ENCODE data around the gene SIRT3.

DNA sequence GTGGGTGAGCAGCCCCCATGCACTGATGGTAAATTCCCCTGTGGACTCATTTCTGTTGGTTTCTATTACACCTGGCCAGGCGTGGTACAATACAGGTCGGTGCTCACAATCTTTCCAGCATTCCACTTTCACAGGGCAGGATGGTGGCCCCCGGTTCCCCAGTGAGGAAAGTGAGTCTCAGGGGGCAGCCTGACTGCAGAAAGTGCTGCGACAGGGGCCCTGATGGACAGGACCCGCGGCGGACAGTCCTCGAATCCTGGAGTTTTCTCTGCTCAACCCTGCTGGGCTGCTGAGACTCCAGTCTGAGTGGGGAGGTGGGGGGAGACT is 49.7 kb upstream of the SIRT3 start:
- TF ChIP-seq, protein P1, sequence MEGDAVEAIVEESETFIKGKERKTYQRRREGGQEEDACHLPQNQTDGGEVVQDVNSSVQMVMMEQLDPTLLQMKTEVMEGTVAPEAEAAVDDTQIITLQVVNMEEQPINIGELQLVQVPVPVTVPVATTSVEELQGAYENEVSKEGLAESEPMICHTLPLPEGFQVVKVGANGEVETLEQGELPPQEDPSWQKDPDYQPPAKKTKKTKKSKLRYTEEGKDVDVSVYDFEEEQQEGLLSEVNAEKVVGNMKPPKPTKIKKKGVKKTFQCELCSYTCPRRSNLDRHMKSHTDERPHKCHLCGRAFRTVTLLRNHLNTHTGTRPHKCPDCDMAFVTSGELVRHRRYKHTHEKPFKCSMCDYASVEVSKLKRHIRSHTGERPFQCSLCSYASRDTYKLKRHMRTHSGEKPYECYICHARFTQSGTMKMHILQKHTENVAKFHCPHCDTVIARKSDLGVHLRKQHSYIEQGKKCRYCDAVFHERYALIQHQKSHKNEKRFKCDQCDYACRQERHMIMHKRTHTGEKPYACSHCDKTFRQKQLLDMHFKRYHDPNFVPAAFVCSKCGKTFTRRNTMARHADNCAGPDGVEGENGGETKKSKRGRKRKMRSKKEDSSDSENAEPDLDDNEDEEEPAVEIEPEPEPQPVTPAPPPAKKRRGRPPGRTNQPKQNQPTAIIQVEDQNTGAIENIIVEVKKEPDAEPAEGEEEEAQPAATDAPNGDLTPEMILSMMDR (IDR thresholded peaks at IDR 0.05; ENCODE audit: insufficient read depth, low read length), result no peak
- TF ChIP-seq, protein P2, sequence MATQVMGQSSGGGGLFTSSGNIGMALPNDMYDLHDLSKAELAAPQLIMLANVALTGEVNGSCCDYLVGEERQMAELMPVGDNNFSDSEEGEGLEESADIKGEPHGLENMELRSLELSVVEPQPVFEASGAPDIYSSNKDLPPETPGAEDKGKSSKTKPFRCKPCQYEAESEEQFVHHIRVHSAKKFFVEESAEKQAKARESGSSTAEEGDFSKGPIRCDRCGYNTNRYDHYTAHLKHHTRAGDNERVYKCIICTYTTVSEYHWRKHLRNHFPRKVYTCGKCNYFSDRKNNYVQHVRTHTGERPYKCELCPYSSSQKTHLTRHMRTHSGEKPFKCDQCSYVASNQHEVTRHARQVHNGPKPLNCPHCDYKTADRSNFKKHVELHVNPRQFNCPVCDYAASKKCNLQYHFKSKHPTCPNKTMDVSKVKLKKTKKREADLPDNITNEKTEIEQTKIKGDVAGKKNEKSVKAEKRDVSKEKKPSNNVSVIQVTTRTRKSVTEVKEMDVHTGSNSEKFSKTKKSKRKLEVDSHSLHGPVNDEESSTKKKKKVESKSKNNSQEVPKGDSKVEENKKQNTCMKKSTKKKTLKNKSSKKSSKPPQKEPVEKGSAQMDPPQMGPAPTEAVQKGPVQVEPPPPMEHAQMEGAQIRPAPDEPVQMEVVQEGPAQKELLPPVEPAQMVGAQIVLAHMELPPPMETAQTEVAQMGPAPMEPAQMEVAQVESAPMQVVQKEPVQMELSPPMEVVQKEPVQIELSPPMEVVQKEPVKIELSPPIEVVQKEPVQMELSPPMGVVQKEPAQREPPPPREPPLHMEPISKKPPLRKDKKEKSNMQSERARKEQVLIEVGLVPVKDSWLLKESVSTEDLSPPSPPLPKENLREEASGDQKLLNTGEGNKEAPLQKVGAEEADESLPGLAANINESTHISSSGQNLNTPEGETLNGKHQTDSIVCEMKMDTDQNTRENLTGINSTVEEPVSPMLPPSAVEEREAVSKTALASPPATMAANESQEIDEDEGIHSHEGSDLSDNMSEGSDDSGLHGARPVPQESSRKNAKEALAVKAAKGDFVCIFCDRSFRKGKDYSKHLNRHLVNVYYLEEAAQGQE (IDR thresholded peaks at IDR 0.05; ENCODE audit: insufficient replicate concordance, low read depth), result no peak
- TF ChIP-seq POLR2AphosphoS5 (IDR thresholded peaks at IDR 0.05; ENCODE audit: low read depth) (no peak), GABPA (IDR thresholded peaks at IDR 0.05; ENCODE audit: low read depth) (no peak), SPI1 (IDR thresholded peaks at IDR 0.05; ENCODE audit: borderline replicate concordance, low read depth) (no peak)

Measured in HL-60 (cell line).